ENCODE data around the gene ACKR3.

ACKR3 gene

GRCh38 chr2:236587861-236588815 is 18.5 kb downstream of the ACKR3 start:
- DNase-seq = no peak

- no peak for DNase-seq
These were observed 19.4 kb downstream of the ACKR3 start for GRCh38 chr2:236588932-236589592.

DNA sequence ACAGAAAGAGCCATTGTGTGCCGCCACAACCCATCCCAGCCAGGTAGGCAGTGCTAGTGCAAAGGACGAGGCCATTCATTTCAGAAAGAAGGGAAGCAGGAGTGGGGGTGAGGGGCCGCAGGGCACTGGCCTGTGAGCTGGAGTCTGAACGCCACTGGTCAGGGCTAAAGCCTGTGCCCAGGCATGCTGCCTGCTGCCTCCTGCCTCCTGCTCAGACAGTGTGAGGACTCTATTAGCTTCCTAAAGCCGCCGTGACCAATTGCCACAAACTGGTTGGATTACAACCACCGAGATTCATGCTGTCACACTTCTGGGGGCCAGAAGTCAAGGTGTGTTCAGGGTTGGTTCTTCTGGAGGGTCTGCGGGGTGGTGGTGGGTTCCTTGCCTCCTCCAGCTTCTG is 21.2 kb downstream of the ACKR3 start:
- DNase-seq = no peak

- no peak for DNase-seq
These were observed 23.2 kb downstream of the ACKR3 start for GRCh38 chr2:236592821-236593220.

DNA sequence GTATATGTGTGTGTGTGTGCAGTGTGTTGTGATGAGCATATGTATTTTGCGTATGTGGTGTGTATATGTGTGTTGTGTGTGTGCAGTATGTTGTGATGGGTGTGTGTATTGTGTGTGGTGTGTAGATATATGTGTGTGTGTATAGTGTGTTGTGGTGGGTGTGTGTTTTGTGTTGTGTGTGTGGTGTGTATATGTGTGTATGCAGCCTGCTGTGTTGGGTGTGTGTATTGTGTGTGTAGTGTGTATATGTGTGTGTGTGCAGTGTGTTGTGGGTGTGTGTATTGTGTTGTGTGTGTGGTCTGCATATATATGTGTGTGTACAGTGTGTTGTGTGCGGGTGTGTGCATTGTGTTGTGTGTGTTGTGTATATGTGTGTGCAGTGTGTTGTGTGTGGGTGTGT is 23.9 kb downstream of the ACKR3 start:
- DNase-seq = no peak

- DNase-seq = no peak
These were observed 24.3 kb downstream of the ACKR3 start for GRCh38 chr2:236593956-236594355.

- no peak for DNase-seq
These were observed 28.0 kb downstream of the ACKR3 start for GRCh38 chr2:236597629-236598028.

- no peak for DNase-seq
These were observed 29.4 kb downstream of the ACKR3 start for GRCh38 chr2:236599059-236599458.

DNA sequence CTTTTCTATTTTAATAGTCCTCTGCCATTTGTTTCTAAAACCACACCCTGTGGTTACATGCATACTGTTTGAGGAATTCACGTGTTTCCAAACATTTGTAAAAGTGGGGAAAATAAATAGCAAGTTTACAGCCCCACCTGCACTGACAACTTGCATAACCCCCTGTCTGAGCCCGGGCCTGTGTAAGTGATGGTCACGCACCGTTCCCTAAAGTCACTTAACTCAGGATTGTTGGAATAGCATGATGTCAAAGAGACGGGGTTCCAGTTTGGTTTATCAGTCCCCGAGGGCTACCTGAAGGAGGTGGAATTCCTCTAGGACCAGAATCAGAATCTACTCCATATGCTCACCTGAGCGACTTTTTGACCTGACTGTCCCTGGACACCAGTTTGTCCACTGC is 30.5 kb downstream of the ACKR3 start:
- DNase-seq = no peak

GRCh38 chr2:236600892-236601291 is 31.3 kb downstream of the ACKR3 start:
- DNase-seq = no peak

DNA sequence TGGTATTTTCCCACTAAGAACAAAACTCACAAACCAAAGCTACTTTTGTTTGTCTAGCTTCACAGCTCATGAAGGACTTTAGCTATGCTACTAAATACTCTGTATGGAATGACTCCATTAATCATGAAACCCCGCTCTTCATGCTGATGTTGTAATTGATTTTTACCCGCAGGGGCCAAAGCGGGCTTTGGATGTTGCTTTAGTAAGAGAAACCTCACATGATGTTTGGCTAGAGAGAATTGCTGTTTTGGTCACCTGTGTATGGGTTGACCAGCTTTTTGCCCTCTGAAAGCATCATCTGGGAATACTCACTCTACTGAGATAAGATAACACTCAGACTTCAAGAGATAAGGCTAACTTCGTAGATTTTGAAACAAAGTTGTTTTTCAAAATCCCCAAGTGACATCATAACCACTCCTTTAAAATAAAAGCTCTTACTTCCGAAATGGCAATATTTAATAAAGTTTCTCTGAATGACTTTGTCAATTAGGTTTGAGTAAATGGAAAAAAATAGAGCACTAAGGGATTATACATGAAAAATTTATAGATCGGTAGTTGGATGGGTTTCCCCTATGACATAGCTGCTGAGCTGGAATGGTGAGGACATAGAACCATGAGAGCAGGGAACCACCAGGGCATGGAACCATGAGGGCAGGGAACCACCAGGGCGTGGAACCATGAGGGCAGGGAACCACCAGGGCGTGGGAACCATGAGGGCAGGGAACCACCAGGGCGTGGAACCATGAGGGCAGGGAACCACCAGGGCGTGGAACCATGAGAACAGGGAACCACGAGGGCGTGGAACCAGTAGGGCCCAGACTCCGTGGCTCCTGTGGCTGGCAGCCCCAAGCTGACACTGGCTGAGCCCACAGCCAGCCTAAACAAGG is 31.9 kb downstream of the ACKR3 start:
- no peak for DNase-seq

GRCh38 chr2:236602678-236603077 is 33.1 kb downstream of the ACKR3 start:
- no peak for DNase-seq

DNA sequence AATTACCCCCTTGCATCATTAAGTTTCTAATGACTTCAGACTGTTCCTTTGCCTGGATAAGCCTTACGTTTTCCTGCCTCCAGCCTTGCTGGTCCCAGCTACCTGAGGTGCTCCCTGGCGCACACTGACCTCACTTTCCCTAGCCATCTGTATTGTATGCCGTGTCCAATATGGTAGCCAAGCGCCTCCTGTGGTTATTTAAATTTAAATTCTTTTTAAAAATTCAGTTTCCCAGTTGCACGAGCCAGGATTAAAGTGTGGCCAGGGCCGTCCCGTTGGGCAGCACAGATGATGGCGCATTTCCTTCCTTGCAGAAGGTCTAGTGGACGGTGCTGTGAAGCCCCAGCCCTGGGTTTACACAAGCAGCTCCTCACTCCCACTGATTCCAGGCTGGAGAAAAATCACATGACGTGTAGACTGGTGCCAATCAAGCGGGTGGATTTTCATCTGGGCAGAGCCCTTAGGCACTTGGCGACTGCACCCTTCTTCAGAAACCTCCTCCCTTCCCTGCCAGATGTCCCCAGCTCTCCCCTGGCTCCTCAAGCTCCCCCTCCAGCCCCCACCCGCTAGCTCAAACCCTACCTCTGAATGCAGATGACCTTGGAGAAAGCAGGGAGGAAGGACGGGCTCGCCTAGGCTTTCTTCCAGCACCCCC is 33.9 kb downstream of the ACKR3 start:
- no peak for DNase-seq

- no peak for DNase-seq
These were observed 35.1 kb downstream of the ACKR3 start for GRCh38 chr2:236604575-236605344.

GRCh38 chr2:236605345-236605734 is 35.7 kb downstream of the ACKR3 start:
- DNase-seq = no peak

- no peak for DNase-seq
These were observed 36.4 kb downstream of the ACKR3 start for GRCh38 chr2:236606023-236606422.

- peak; percentile 66 for DNase-seq
These were observed 38.0 kb downstream of the ACKR3 start for GRCh38 chr2:236607471-236608187.

- DNase-seq = peak; percentile 62
These were observed 38.5 kb downstream of the ACKR3 start for GRCh38 chr2:236608188-236608525.

DNA sequence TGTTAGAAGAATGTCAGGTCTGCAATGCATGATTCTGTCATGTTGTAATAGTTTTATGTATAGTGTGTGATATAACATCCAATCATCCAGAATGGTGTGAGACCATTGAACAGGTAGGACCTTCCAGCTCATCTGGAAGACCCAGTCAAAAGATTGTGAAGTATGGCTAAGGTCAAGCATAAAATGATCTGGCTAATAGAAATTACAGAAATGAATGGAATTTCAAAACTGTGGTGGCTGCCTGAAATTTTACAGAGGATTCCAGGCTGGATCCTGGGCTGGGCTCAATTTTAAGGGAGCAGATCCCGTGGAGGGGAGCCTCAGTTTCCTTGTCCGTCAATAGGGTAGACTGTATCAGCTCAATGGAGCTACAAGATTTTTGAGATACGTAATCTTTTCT is 39.1 kb downstream of the ACKR3 start:
- peak; percentile 44 for DNase-seq

DNA sequence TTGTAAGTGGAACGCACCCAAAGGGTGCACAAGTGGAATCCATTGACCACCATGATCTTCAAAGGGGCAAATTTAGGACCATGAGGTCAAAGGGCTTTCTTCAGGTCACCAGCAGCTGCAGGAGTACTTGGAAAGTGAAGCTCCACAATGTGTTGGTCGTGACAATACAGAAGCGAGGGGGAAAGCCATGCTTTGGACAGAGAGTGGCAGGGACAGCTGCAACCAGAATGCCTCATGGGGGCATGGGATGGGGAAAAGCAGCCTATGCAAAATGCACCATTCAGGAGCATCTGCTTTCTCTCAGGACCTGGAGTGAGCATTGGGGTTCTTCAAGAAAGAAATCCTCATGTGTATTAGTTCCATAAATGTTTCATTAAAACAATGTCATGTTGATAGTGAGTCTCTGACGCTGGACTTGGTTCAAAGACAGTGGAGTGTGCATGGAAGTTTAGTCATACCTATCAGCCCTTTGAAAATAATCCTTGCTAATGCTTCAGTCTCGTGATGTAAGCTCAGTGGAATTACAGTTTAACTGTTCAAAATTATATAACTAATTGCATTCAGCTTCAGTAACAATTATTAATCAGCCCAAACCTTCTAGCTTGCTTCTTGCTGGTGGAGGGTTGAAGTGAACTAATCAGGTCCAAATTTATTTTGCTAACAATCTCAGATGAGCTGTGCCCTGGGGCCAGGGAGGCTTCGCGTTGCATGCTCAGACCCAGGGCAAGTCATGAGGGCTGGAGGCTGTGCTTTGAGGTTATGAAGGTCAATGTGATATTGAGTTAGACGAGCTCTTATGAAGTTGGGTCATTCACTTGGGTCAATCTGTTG is 41.6 kb downstream of the ACKR3 start:
- DNase-seq = peak; percentile 28
